GOT3 (cell line): Measurements from ENCODE around the gene ADGRV1.
"Not testable (repeated sequence)": the region's sequence is repeated elsewhere in the genome, so short reads cannot be mapped to it uniquely, and the experiment has no call there.

Experiments used
- DNase-seq: peaks from one replicate; lab custom pipeline; 2025; ENCODE audit warnings: mixed read lengths; lab: John Stamatoyannopoulos, UW

ADGRV1 gene

GRCh38 chr5:90947667-90948066 lies 389.1 kb downstream of the ADGRV1 start:
- DNase-seq, result no peak

DNA sequence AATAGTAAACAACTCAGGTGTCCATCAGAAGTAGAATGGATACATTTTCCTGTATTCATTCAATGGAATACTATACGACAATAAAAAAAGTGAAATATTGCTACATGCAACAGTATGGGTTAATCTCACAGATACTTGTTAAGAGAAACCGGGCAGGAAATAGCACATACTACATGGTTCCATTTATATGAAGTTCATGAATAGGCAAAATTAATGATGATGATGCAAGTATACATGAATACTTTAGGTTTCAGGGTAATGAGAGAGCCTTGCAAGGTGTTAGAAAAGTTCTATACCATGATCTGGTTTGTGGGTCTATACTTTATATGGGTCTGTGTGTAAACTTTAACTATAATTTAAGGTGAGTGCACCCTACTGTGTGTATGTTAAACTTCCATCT lies 390.4 kb downstream of the ADGRV1 start:
- no peak for DNase-seq

DNA sequence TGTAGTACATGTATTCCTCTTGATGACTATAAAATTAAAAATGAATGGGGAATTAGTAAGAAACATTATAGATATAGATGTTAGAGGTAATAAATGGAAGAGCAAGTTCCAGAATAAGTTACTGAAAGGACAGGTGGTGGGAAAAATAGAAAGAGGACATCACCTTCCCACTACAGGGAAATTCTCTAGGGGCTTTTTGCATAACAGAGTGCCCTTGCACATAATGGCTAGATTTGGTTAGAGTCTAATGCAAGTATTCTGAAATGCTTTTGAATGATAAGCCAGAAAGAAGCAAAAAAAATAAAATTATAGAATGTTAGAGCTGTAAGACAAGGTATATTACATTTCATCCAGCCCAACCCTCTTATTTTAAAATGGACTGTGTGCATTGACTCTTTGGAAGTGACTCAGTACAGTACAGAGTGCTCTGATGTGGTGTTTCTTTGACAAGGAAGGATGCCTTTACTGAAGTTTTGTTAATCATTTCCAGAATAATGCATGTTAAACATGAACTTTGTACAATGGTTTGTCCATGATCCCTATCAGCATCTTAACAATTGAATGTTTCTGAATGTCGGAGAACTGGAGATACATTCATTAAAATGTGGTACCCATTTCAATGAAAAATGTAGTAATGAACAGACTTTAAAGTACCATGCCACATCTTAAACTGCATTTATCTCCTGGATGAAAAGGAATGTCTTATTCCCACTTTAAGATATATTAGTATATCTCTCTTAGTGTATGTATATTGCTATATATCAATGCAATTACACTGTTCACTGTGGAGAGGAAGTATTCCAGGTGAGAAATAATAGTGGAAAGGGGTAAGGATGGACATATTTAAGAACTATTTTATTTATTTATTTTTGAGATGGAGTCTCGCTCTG lies 391.1 kb downstream of the ADGRV1 start:
- DNase-seq, result no peak

- no peak for DNase-seq
These were observed 396.5 kb downstream of the ADGRV1 start for GRCh38 chr5:90955001-90955635.

GRCh38 chr5:90956511-90957097 lies 398.0 kb downstream of the ADGRV1 start:
- no peak for DNase-seq

DNA sequence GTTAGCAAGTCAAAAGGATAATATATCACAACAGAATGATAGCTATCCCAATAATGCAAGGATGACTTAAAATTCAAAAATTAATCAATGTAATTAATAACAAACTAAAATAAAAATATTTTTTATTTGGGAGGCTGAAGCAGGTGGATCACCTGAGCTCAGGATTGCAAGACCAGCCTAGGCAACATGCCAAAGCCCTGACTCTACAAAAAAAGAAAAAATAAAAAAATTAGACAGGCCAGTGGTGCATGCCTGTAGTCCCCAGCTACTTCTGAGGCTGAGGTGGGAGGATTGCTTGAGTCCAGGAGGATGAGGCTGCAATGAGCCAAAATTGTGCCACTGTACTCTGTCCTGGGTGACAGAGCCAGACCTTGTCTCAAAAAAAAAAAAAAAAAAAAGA lies 399.3 kb downstream of the ADGRV1 start:
- no peak for DNase-seq

DNA sequence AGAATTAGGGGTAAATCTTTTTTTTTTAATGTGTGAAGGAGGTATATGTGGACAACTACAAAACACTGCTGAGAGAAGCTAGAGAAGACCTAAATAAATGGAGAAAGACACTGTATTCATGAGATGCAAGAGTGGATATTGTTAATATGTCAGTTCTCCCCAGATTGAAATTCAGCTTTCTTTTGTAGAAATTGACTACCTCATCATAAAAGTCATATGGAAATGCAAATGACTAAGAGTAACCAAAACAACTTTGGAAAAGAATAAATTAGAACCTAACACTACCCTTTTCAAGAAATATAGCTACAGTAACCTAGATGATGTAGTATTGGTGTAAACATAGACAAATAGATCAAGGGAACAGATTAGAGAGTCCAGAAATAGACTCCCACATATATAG lies 400.7 kb downstream of the ADGRV1 start:
- no peak for DNase-seq

- DNase-seq, result no peak
These were observed 403.9 kb downstream of the ADGRV1 start for GRCh38 chr5:90962481-90962880.

- no peak for DNase-seq
These were observed 406.6 kb downstream of the ADGRV1 start for GRCh38 chr5:90965110-90965685.

- no peak for DNase-seq
These were observed 408.8 kb downstream of the ADGRV1 start for GRCh38 chr5:90967443-90967842.

DNA sequence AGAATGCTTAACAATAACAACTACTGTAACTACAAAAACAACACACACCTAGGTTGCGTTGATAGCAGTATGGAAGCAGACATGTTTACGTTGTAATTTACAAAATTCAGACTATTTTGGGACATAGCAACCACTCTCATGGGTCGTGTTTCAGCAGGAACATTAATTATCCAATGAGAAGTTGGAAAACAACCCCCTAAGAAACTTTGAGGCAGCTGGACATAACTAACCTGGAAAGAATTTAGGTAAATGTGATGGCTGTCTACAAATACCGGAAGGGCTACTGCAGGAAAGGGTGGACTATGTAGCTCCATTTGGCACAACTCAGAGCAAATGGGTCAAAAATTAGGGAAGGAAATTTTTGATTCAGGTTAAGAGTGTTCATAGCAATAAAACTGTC lies 409.3 kb downstream of the ADGRV1 start:
- DNase-seq, result no peak

- no peak for DNase-seq
These were observed 409.7 kb downstream of the ADGRV1 start for GRCh38 chr5:90968319-90968718.

GRCh38 chr5:90969945-90970344 lies 411.3 kb downstream of the ADGRV1 start:
- not testable (repeated sequence) for DNase-seq

DNA sequence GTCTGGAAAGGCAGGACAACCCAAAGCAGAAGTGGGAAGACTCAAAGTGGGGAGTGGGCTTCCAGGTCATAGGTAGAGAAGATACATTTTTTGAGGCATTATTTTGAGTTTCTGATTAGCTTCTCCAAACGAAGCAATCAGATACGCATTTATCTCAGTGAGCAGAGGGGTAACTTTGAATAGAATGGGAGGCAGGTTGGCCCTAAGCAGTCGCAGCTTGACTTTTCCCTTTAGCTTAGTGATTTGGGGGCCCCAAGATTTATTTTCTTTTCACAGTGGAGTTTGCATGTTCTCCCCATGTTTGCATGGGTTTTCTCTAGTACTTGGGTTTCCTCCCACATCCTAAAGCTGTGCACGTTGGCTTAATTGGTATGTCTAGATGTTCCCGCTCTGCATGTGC lies 422.6 kb downstream of the ADGRV1 start:
- no peak for DNase-seq

- DNase-seq, result no peak
These were observed 423.2 kb downstream of the ADGRV1 start for GRCh38 chr5:90981821-90982220.

DNA sequence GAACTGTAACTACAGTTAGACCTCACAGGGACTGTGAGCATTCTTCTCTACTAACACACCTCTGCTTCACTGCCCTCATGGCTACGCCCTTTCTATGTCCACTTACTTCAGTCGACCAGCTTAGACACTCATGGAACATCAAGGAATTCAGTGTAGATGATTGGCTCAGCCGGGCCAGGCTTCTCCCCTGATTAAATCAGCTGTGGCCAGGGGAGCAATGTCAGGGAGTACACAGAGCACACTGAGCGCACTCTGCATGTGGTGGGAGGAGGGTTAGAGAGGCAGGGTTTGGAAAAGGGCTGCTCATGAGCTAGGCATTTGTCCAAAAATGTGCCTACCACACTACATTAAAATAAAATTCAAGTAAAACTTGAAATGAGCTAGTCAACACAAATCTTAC lies 424.0 kb downstream of the ADGRV1 start:
- no peak for DNase-seq

DNA sequence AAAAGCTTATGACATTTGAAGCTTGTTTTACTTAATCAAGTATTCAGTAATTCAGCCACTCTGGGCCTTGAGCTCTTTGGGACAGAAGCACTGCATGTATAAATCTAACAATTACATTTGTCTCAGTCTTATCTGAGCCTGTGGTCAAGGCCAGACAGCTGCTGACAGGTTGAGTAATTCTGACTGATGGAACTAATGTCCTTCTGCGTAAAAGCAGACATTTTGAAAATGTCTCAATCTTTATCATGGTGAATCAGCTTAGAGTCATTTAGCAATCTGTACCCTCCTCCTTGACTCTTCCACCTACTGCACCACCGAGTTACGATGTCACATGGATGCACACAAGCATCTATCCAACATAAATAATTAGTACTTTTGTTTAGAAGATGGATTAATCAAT lies 424.6 kb downstream of the ADGRV1 start:
- DNase-seq, result no peak

GRCh38 chr5:90983711-90984124 lies 425.1 kb downstream of the ADGRV1 start:
- DNase-seq, result no peak

DNA sequence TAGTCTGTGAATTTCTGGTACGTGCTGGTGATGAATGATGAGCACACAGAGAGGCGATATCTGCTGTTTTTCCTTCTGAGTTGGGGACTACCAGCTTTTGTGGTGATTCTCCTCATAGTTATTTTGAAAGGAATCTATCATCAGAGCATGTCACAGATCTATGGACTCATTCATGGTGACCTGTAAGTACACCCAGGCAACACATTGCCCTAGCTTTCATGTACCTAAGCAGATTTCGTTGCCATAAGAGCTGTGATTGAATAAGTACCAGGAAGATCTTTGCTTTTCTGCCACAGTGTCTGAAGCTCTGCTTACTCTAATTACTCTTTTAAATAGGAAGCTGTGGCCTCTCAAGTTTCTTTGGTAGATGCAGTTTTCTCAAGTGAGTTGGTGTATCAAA lies 426.7 kb downstream of the ADGRV1 start:
- no peak for DNase-seq

- no peak for DNase-seq
These were observed 429.1 kb downstream of the ADGRV1 start for GRCh38 chr5:90987726-90988125.

- no peak for DNase-seq
These were observed 432.6 kb downstream of the ADGRV1 start for GRCh38 chr5:90991201-90991600.

DNA sequence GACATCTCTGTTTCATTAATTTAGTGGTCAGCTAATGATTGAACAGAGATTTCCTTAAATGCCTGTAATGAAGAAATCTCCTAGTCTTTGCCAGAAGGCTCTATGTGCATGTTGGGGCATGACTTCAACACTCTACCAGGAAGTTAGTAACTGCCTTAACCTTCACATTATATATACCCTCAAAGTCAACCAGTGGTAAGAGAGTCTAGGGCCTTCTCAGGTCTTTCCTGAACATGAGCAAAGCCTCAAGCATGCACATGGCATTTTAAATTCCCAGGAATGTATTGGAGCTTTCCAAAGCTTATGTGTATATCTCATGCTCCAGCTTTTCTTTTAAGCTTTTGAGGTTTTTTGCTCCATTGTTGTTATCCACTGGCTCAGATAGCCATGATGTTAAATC lies 436.2 kb downstream of the ADGRV1 start:
- no peak for DNase-seq

GRCh38 chr5:90996089-90996488 lies 437.5 kb downstream of the ADGRV1 start:
- no peak for DNase-seq
